ENCODE data around the gene NUB1. TPM values are rescaled to one million over a fixed set of nuclear protein-coding genes. Genes with fewer than 3 reads are reported as not detected.

Gene NUB1
- total RNA-seq, 1 donor: 50.7 TPM

GRCh38 chr7:151348970-151349369 lies 7.4 kb downstream of the NUB1 start:
- no peak overlapping the region for H3K4me3 ChIP-seq (ENCODE audit: insufficient read depth, low read length)
- H3K4me1 ChIP-seq (ENCODE audit: insufficient read depth, low read length): no peaks in the 10 kb centered on the region
- peaks cover 75% of the 10 kb centered on the region for H3K36me3 ChIP-seq (ENCODE audit: insufficient read depth, low read length)
- H2AFZ ChIP-seq (ENCODE audit: low read length): no peak overlapping the region
- H3K9me3 ChIP-seq (ENCODE audit: low read depth, low read length): no peaks in the 10 kb centered on the region
- DNase-seq (ENCODE audit: insufficient read length, low spot score, missing footprints): no peak
- no peak overlapping the region for H3K4me2 ChIP-seq (ENCODE audit: insufficient read depth, low read length)
- H3K27me3 ChIP-seq (ENCODE audit: insufficient read depth, low read length): no peaks in the 10 kb centered on the region
- peaks cover 9% of the 10 kb centered on the region for H3K79me2 ChIP-seq (ENCODE audit: insufficient read depth, low read length)
- peaks cover 5% of the 10 kb centered on the region for H4K20me1 ChIP-seq (ENCODE audit: insufficient read depth, low read length)
- H3K27ac ChIP-seq (ENCODE audit: low read depth, low read length): no peak overlapping the region
- no peak for TF ChIP-seq CTCF (IDR thresholded peaks at IDR 0.05; ENCODE audit: extremely low read depth, low read depth, low read length)

GRCh38 chr7:151349507-151349853 lies 7.9 kb downstream of the NUB1 start:
- Histone ChIP-seq H3K9me3 (ENCODE audit: low read depth, low read length) (no peaks in the 10 kb centered on the region), H2AFZ (ENCODE audit: low read length) (no peak overlapping the region), H3K4me1 (ENCODE audit: insufficient read depth, low read length) (no peaks in the 10 kb centered on the region)

GRCh38 chr7:151351027-151351426 lies 9.4 kb downstream of the NUB1 start:
- TF ChIP-seq CTCF (IDR thresholded peaks at IDR 0.05; ENCODE audit: extremely low read depth, low read depth, low read length): no peak
- DNase-seq (ENCODE audit: insufficient read length, low spot score, missing footprints): no peak

More at GRCh38 chr7:151349507-151349853, 7.9 kb downstream of the NUB1 start:
- Histone ChIP-seq H3K27ac (ENCODE audit: low read depth, low read length) (no peak overlapping the region), H4K20me1 (ENCODE audit: insufficient read depth, low read length) (peaks cover 5% of the 10 kb centered on the region), H3K4me2 (ENCODE audit: insufficient read depth, low read length) (no peak overlapping the region), H3K4me3 (ENCODE audit: insufficient read depth, low read length) (no peak overlapping the region), H3K79me2 (ENCODE audit: insufficient read depth, low read length) (peaks cover 7% of the 10 kb centered on the region), H3K27me3 (ENCODE audit: insufficient read depth, low read length) (no peaks in the 10 kb centered on the region), H3K36me3 (ENCODE audit: insufficient read depth, low read length) (peaks cover 76% of the 10 kb centered on the region)
- TF ChIP-seq CTCF (IDR thresholded peaks at IDR 0.05; ENCODE audit: extremely low read depth, low read depth, low read length): no peak
- no peak for DNase-seq (ENCODE audit: insufficient read length, low spot score, missing footprints)

GRCh38 chr7:151351967-151352366 lies 10.4 kb downstream of the NUB1 start:
- TF ChIP-seq CTCF (IDR thresholded peaks at IDR 0.05; ENCODE audit: extremely low read depth, low read depth, low read length): no peak
- peaks cover 74% of the 10 kb centered on the region for H3K36me3 ChIP-seq (ENCODE audit: insufficient read depth, low read length)

More at GRCh38 chr7:151351027-151351426, 9.4 kb downstream of the NUB1 start:
- Histone ChIP-seq H3K9me3 (ENCODE audit: low read depth, low read length) (no peaks in the 10 kb centered on the region), H3K79me2 (ENCODE audit: insufficient read depth, low read length) (peaks cover 6% of the 10 kb centered on the region), H3K27me3 (ENCODE audit: insufficient read depth, low read length) (no peaks in the 10 kb centered on the region), H3K36me3 (ENCODE audit: insufficient read depth, low read length) (peaks cover 77% of the 10 kb centered on the region), H3K27ac (ENCODE audit: low read depth, low read length) (no peak overlapping the region), H4K20me1 (ENCODE audit: insufficient read depth, low read length) (peaks cover 5% of the 10 kb centered on the region), H3K4me3 (ENCODE audit: insufficient read depth, low read length) (no peak overlapping the region), H3K4me1 (ENCODE audit: insufficient read depth, low read length) (no peaks in the 10 kb centered on the region), H2AFZ (ENCODE audit: low read length) (no peak overlapping the region), H3K4me2 (ENCODE audit: insufficient read depth, low read length) (no peak overlapping the region)

More at GRCh38 chr7:151351967-151352366, 10.4 kb downstream of the NUB1 start:
- H3K9me3 ChIP-seq (ENCODE audit: low read depth, low read length): no peaks in the 10 kb centered on the region
- no peak overlapping the region for H3K4me2 ChIP-seq (ENCODE audit: insufficient read depth, low read length)
- no peak overlapping the region for H3K4me3 ChIP-seq (ENCODE audit: insufficient read depth, low read length)
- H4K20me1 ChIP-seq (ENCODE audit: insufficient read depth, low read length): peaks cover 5% of the 10 kb centered on the region
- H3K27me3 ChIP-seq (ENCODE audit: insufficient read depth, low read length): no peaks in the 10 kb centered on the region
- H3K79me2 ChIP-seq (ENCODE audit: insufficient read depth, low read length): peaks cover 6% of the 10 kb centered on the region
- DNase-seq (ENCODE audit: insufficient read length, low spot score, missing footprints): no peak
- no peaks in the 10 kb centered on the region for H3K4me1 ChIP-seq (ENCODE audit: insufficient read depth, low read length)
- H2AFZ ChIP-seq (ENCODE audit: low read length): no peak overlapping the region
- no peak overlapping the region for H3K27ac ChIP-seq (ENCODE audit: low read depth, low read length)
